Progenitor cell of endocrine pancreas (in vitro differentiated cells): ENCODE results near the gene MCTP1. TPM values are rescaled to one million over a fixed set of nuclear protein-coding genes. Genes with fewer than 3 reads are reported as not detected.

Experiments
- DNase-seq: peaks from one replicate; pipeline ENCODE4 v3.0.0; 2021; ENCODE audit warnings: low spot score; ENCODE audit not compliant: unreplicated experiment
- H3K27ac Mint-ChIP-seq: 2 replicates; pipeline ENCODE4 v1.8.0; 2021; ENCODE audit warnings: mild to moderate bottlenecking, moderate library complexity, mixed read lengths
- H3K27me3 Mint-ChIP-seq: 2 replicates; pipeline ENCODE4 v1.8.0; 2021; ENCODE audit warnings: mixed read lengths
- H3K36me3 Mint-ChIP-seq: 2 replicates; pipeline ENCODE4 v1.8.0; 2022; ENCODE audit warnings: mixed read lengths; ENCODE audit not compliant: insufficient read depth
- H3K4me1 Mint-ChIP-seq: 2 replicates; pipeline ENCODE4 v1.8.0; 2021; ENCODE audit warnings: low read depth, mixed read lengths
- H3K4me3 Mint-ChIP-seq: 2 replicates; pipeline ENCODE4 v1.8.0; 2021; ENCODE audit warnings: low read depth, mild to moderate bottlenecking, moderate library complexity, mixed read lengths
- H3K9me3 Mint-ChIP-seq: 2 replicates; pipeline ENCODE4 v1.8.0; 2021; ENCODE audit warnings: low read depth, mixed read lengths
- CTCF ChIP-seq: fragments of 200-600 bp; sonication (generic); IDR thresholded peaks from one replicate; pipeline ENCODE4 v1.5.0; 2021; ENCODE audit warnings: antibody characterized with exemption, mild to moderate bottlenecking; ENCODE audit not compliant: unreplicated experiment
- total RNA-seq: library from RNA; stranded (reverse); gene quantifications from 2 replicates; pipeline ENCODE4 v1.2.1, GENCODE V29; 2021

The MCTP1 gene
- total RNA-seq, 1 donor from 2014 or later: 1.7 TPM

DNA sequence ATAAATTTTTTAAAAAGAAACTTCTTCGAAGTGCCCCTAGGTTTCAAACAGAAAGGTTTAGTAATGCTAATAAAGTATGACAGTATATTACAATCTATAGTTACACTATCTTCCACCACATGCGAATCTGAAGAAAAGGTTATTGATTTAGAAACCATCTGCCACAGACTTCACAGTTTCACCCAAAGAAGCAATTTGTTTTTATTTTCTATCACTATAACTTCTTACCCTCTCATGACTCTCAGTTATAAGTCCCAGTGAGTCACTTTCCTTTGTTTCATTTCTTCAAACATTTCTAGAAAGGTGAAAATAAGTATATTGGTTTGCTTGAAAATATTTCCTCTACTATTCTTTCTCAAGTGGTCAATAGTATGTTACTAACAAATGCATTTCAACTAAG lies 93.6 kb downstream of the MCTP1 start:
- no peak for DNase-seq
- H3K27ac Mint-ChIP-seq: no peak overlapping the region

DNA sequence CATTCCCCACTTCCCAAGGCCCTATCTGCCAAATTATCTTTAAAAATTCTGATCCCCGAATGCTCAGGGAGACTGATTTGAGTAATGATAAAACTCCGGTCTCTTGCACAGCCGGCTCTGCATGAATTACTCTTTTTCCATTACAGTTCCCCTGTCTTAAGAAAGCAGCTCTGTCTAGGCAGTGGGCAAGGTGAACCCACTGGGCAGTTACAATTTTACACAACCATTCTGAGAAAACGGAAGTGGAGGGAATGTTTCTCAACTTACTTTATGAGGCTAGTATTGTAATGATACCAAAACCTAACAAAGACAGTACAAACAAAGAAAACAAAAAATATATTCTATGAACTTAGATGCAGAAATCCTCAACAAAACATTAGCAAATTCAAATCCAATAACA lies 100.0 kb downstream of the MCTP1 start:
- no peak overlapping the region for H3K27ac Mint-ChIP-seq
- H3K4me1 Mint-ChIP-seq: no peaks in the 10 kb centered on the region
- DNase-seq: no peak

More for the DNA sequence above, 93.6 kb downstream of the MCTP1 start:
- no peaks in the 10 kb centered on the region for H3K4me1 Mint-ChIP-seq
- TF ChIP-seq CTCF: no peak
- H3K4me3 Mint-ChIP-seq: no peak overlapping the region
- H3K27me3 Mint-ChIP-seq: no peaks in the 10 kb centered on the region
- H3K36me3 Mint-ChIP-seq: no peaks in the 10 kb centered on the region
- H3K9me3 Mint-ChIP-seq: no peaks in the 10 kb centered on the region

GRCh38 chr5:95181644-95182043 lies 103.2 kb downstream of the MCTP1 start:
- no peak overlapping the region for H3K27ac Mint-ChIP-seq
- DNase-seq: no peak
- no peak overlapping the region for H3K4me3 Mint-ChIP-seq
- H3K27me3 Mint-ChIP-seq: no peaks in the 10 kb centered on the region
- no peaks in the 10 kb centered on the region for H3K4me1 Mint-ChIP-seq
- H3K36me3 Mint-ChIP-seq: no peaks in the 10 kb centered on the region
- TF ChIP-seq CTCF: no peak
- H3K9me3 Mint-ChIP-seq: no peaks in the 10 kb centered on the region

More for the DNA sequence above, 100.0 kb downstream of the MCTP1 start:
- no peak for TF ChIP-seq CTCF
- no peaks in the 10 kb centered on the region for H3K27me3 Mint-ChIP-seq
- H3K36me3 Mint-ChIP-seq: no peaks in the 10 kb centered on the region
- no peak overlapping the region for H3K4me3 Mint-ChIP-seq
- no peaks in the 10 kb centered on the region for H3K9me3 Mint-ChIP-seq

GRCh38 chr5:95178046-95178651 lies 106.7 kb downstream of the MCTP1 start:
- no peaks in the 10 kb centered on the region for H3K36me3 Mint-ChIP-seq
- no peak for TF ChIP-seq CTCF
- no peak overlapping the region for H3K4me3 Mint-ChIP-seq
- no peak overlapping the region for H3K27ac Mint-ChIP-seq
- H3K27me3 Mint-ChIP-seq: no peaks in the 10 kb centered on the region
- H3K9me3 Mint-ChIP-seq: no peaks in the 10 kb centered on the region
- no peaks in the 10 kb centered on the region for H3K4me1 Mint-ChIP-seq
- no peak for DNase-seq

GRCh38 chr5:95177456-95177855 lies 107.4 kb downstream of the MCTP1 start:
- DNase-seq: no peak
- Mint-ChIP-seq H3K4me1 (no peaks in the 10 kb centered on the region), H3K27ac (peak overlapping the region; percentile 15), H3K4me3 (no peak overlapping the region), H3K36me3 (no peaks in the 10 kb centered on the region), H3K27me3 (no peaks in the 10 kb centered on the region), H3K9me3 (no peaks in the 10 kb centered on the region)
- TF ChIP-seq CTCF: no peak
